Keratinocyte (primary cell): ENCODE measurements around the gene TKTL2. TPM values are rescaled to one million over a fixed set of nuclear protein-coding genes. Genes with fewer than 3 reads are reported as not detected.

Experiments used
- DNase-seq: peaks from one replicate; pipeline ENCODE4 v3.0.0-alpha.2; 2011; ENCODE audit warnings: low read depth, missing footprints, low spot score
- FAIRE-seq: peaks from 2 replicates; lab custom pipeline; 2011; peaks lifted over from hg19 to GRCh38; lab: Jason Lieb, UNC
- H2AFZ ChIP-seq: 2 replicates; pipeline ENCODE4 v1.6.0; 2012; ENCODE audit warnings: low read length, control low read depth, inconsistent platforms; ENCODE audit not compliant: control insufficient read depth
- H3K27ac ChIP-seq: 2 replicates; pipeline ENCODE4 v1.5.1; 2011; ENCODE audit warnings: low read length; ENCODE audit not compliant: control insufficient read depth, insufficient read depth
- H3K27me3 ChIP-seq: 3 replicates; pipeline ENCODE4 v1.6.0; 2011; ENCODE audit warnings: low read length; ENCODE audit not compliant: control insufficient read depth, insufficient read depth; ENCODE audit errors: extremely low read depth
- H3K36me3 ChIP-seq, 2 experiments: 2 replicates in 1 of 2; 3 replicates in 1 of 2; pipeline ENCODE4 v1.5.1; 2011; ENCODE audit warnings: low read length in 2 of 2, mild to moderate bottlenecking in 1 of 2; ENCODE audit not compliant: control insufficient read depth in 2 of 2, insufficient read depth in 2 of 2; ENCODE audit errors: extremely low read depth in 1 of 2
- H3K4me1 ChIP-seq: 3 replicates; pipeline ENCODE4 v1.5.1; 2011; ENCODE audit warnings: low read length; ENCODE audit not compliant: control insufficient read depth, insufficient read depth; ENCODE audit errors: extremely low read depth
- H3K4me2 ChIP-seq: 3 replicates; pipeline ENCODE4 v1.6.0; 2011; ENCODE audit warnings: low read depth, low read length; ENCODE audit not compliant: control insufficient read depth, insufficient read depth; ENCODE audit errors: extremely low read depth
- H3K4me3 ChIP-seq, 3 experiments: fragments of 200-600 bp in 1 of 3; sonication (generic) in 1 of 3; 2 replicates in 2 of 3; 3 replicates in 1 of 3; pipeline ENCODE4 v1.5.1; 2011 to 2016; ENCODE audit warnings: low read length in 3 of 3, mild to moderate bottlenecking in 3 of 3, control low read depth in 2 of 3, inconsistent platforms in 1 of 3, low read depth in 1 of 3, mixed read lengths in 1 of 3, mixed run types in 1 of 3, moderate library complexity in 1 of 3; ENCODE audit not compliant: control insufficient read depth in 2 of 3, insufficient read depth in 2 of 3; ENCODE audit errors: extremely low read depth in 1 of 3
- H3K79me2 ChIP-seq: 2 replicates; pipeline ENCODE4 v1.6.0; 2012; ENCODE audit warnings: low read length; ENCODE audit not compliant: control insufficient read depth, insufficient read depth
- H3K9ac ChIP-seq: 3 replicates; pipeline ENCODE4 v1.6.0; 2011; ENCODE audit warnings: low read length; ENCODE audit not compliant: control insufficient read depth, insufficient read depth; ENCODE audit errors: extremely low read depth
- H3K9me1 ChIP-seq: 3 replicates; pipeline ENCODE4 v1.6.0; 2011; ENCODE audit warnings: low read length; ENCODE audit not compliant: control insufficient read depth, insufficient read depth; ENCODE audit errors: extremely low read depth
- H3K9me3 ChIP-seq: 2 replicates; pipeline ENCODE4 v1.5.1; 2012; ENCODE audit warnings: low read depth, low read length; ENCODE audit not compliant: control insufficient read depth
- H4K20me1 ChIP-seq: 3 replicates; pipeline ENCODE4 v1.6.0; 2011; ENCODE audit warnings: low read length; ENCODE audit not compliant: control insufficient read depth, insufficient read depth; ENCODE audit errors: extremely low read depth
- EZH2 ChIP-seq: IDR thresholded peaks from one replicate; pipeline ENCODE4 v1.6.1; 2012; ENCODE audit warnings: inconsistent platforms, mild to moderate bottlenecking, low read length, moderate library complexity
- dilution Hi-C: fragments of 300-500 bp; cut with MboI; formaldehyde crosslinking; loops from one replicate; pipeline ENCODE4 v1.7.0; 2020; ENCODE audit warnings: low sequenced_read_pairs; ENCODE audit not compliant: extremely low pct_ligation_motif_present
- polyA plus RNA-seq, 5 experiments: library from polyadenylated mRNA; depleted of rRNA in 3 of 5; stranded (reverse) in 3 of 5; stranded (forward) in 1 of 5; unstranded in 1 of 5; fragments of >200 nt; gene quantifications; 1 replicate in 1 of 5; 2 replicates in 3 of 5; 3 replicates in 1 of 5; pipeline versions ENCODE4 v1.2.1 to v1.2.3, GENCODE V29; 2011 to 2012; ENCODE audit warnings: missing spikeins in 2 of 5, low read depth in 1 of 5, low replicate concordance in 1 of 5
- TF ChIP-seq, protein P1 (sequence below), 3 experiments: IDR thresholded peaks in 1 of 3; conservative IDR thresholded peaks in 1 of 3; optimal IDR thresholded peaks in 1 of 3; 2 replicates in 2 of 3; 3 replicates in 1 of 3; pipeline versions ENCODE3 to v1.5.1; 2011; ENCODE audit warnings: low read length in 3 of 3, mild to moderate bottlenecking in 3 of 3, moderate library complexity in 2 of 3, control low read depth in 1 of 3, inconsistent platforms in 1 of 3; ENCODE audit not compliant: insufficient read depth in 2 of 3; ENCODE audit errors: extremely low read depth in 1 of 3

Gene TKTL2
- polyA plus RNA-seq, 1 donor (not counting 4 experiments of a cell fraction or from before 2014, with no cell fraction given), result not detected

DNA sequence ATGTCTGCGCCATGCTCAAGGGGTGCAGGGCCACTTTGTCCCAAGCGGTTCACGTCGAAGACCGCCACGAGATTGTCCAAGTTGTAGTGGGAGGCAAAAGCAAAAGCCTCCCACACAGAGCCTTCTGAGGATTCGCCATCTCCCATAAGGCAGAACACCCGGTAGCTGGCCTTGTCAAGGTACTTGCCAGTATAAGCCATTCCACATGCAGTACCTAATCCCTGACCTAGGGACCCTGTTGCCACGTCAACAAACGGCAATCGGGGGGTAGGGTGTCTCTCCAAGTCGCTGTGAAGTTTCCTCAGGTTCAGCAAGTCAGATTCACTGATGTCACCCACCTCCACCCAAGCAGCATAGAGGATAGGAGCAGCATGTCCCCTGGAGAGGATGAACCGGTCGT is 424 bp downstream of the TKTL2 start:
- TF ChIP-seq, protein P1, sequence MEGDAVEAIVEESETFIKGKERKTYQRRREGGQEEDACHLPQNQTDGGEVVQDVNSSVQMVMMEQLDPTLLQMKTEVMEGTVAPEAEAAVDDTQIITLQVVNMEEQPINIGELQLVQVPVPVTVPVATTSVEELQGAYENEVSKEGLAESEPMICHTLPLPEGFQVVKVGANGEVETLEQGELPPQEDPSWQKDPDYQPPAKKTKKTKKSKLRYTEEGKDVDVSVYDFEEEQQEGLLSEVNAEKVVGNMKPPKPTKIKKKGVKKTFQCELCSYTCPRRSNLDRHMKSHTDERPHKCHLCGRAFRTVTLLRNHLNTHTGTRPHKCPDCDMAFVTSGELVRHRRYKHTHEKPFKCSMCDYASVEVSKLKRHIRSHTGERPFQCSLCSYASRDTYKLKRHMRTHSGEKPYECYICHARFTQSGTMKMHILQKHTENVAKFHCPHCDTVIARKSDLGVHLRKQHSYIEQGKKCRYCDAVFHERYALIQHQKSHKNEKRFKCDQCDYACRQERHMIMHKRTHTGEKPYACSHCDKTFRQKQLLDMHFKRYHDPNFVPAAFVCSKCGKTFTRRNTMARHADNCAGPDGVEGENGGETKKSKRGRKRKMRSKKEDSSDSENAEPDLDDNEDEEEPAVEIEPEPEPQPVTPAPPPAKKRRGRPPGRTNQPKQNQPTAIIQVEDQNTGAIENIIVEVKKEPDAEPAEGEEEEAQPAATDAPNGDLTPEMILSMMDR (optimal IDR thresholded peaks at IDR 0.05 in 1 of 3, IDR thresholded peaks at IDR 0.05 in 1 of 3, conservative IDR thresholded peaks at IDR 0.05 in 1 of 3; ENCODE audit: extremely low read depth in 1 of 3, insufficient read depth in 2 of 3, low read length in 3 of 3), result no peak
- TF ChIP-seq EZH2, result no peak
- Histone ChIP-seq H3K9me3 (no peaks in the 10 kb centered on the region), H3K4me1 (no peaks in the 10 kb centered on the region), H3K79me2 (no peaks in the 10 kb centered on the region), H3K4me3 (no peak overlapping the region), H3K27me3 (no peaks in the 10 kb centered on the region), H2AFZ (no peak overlapping the region), H4K20me1 (no peaks in the 10 kb centered on the region), H3K9me1 (no peaks in the 10 kb centered on the region), H3K4me2 (no peak overlapping the region), H3K36me3 (no peaks in the 10 kb centered on the region), H3K9ac (no peak overlapping the region), H3K27ac (no peak overlapping the region)
- dilution Hi-C loops, result no loop called here
- DNase-seq, result no peak
- no peak for FAIRE-seq

DNA sequence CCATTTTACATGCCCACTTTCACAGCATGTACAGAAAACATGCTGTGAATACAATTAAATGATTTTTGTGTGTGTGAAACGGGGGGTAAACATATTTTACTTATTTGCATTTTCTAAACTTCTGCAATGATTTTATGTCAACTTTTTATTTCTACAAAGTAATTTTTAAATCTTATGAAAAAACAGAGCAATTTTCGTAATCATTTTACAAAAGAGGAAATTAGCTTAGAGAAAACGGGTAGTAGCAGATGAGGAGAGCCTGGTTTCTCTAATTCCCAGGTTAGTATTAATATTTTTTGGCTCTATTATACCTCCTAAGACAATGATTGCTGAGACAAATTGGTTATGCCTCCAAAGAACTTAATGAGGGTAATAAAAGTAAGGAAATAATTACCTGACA is 3.2 kb downstream of the TKTL2 start:
- dilution Hi-C loops, result no loop called here
- no peaks in the 10 kb centered on the region for H3K36me3 ChIP-seq
- H3K4me1 ChIP-seq, result no peaks in the 10 kb centered on the region
- H3K4me2 ChIP-seq, result no peak overlapping the region
- H3K79me2 ChIP-seq, result no peaks in the 10 kb centered on the region
- no peak overlapping the region for H3K4me3 ChIP-seq
- DNase-seq (no peak), FAIRE-seq (no peak)
- H3K27ac ChIP-seq, result no peak overlapping the region
- no peaks in the 10 kb centered on the region for H3K9me3 ChIP-seq
- no peaks in the 10 kb centered on the region for H4K20me1 ChIP-seq
- no peaks in the 10 kb centered on the region for H3K9me1 ChIP-seq
- no peaks in the 10 kb centered on the region for H3K27me3 ChIP-seq
- H3K9ac ChIP-seq, result no peak overlapping the region
- no peak for TF ChIP-seq EZH2
- TF ChIP-seq, protein P1 (optimal IDR thresholded peaks at IDR 0.05 in 1 of 3, IDR thresholded peaks at IDR 0.05 in 1 of 3, conservative IDR thresholded peaks at IDR 0.05 in 1 of 3; ENCODE audit: extremely low read depth in 1 of 3, insufficient read depth in 2 of 3, low read length in 3 of 3), result no peak
- H2AFZ ChIP-seq, result no peak overlapping the region
